ENCODE results near the gene VAV1.

DNA sequence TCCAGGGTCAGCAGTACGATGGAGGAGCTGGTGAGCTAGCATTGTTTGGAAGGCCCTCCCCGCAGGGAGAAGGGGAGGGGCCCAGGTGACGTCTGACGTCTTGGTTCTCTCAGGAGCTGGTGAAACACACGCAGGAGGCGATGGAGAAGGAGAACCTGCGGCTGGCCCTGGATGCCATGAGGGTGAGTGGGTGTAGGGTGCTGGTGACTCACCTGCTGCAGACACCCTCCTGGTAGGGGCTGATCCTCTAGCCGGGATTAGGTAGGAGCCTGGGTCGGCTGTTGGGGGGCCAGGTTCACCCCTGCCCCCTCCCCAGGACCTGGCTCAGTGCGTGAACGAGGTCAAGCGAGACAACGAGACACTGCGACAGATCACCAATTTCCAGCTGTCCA, 55.8 kb downstream of the VAV1 start:
- TF ChIP-seq, protein P1, sequence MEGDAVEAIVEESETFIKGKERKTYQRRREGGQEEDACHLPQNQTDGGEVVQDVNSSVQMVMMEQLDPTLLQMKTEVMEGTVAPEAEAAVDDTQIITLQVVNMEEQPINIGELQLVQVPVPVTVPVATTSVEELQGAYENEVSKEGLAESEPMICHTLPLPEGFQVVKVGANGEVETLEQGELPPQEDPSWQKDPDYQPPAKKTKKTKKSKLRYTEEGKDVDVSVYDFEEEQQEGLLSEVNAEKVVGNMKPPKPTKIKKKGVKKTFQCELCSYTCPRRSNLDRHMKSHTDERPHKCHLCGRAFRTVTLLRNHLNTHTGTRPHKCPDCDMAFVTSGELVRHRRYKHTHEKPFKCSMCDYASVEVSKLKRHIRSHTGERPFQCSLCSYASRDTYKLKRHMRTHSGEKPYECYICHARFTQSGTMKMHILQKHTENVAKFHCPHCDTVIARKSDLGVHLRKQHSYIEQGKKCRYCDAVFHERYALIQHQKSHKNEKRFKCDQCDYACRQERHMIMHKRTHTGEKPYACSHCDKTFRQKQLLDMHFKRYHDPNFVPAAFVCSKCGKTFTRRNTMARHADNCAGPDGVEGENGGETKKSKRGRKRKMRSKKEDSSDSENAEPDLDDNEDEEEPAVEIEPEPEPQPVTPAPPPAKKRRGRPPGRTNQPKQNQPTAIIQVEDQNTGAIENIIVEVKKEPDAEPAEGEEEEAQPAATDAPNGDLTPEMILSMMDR (IDR thresholded peaks at IDR 0.05), result no peak
- TF ChIP-seq POLR2A (IDR thresholded peaks at IDR 0.05), result no peak
